DMS53 (cell line): ENCODE measurements around the gene DIDO1.
"Not testable (repeated sequence)": the region's sequence is repeated elsewhere in the genome, so short reads cannot be mapped to it uniquely, and the experiment has no call there.

Experiments used
- DNase-seq: peaks from one replicate; lab custom pipeline; 2025; lab: John Stamatoyannopoulos, UW

Gene DIDO1

GRCh38 chr20:62962891-62963613 lies 36.7 kb upstream of the DIDO1 start:
- no peak for DNase-seq

GRCh38 chr20:62962221-62962879 lies 36.0 kb upstream of the DIDO1 start:
- DNase-seq = no peak

- no peak for DNase-seq
Measured at GRCh38 chr20:62961799-62962198, 35.5 kb upstream of the DIDO1 start.

DNA sequence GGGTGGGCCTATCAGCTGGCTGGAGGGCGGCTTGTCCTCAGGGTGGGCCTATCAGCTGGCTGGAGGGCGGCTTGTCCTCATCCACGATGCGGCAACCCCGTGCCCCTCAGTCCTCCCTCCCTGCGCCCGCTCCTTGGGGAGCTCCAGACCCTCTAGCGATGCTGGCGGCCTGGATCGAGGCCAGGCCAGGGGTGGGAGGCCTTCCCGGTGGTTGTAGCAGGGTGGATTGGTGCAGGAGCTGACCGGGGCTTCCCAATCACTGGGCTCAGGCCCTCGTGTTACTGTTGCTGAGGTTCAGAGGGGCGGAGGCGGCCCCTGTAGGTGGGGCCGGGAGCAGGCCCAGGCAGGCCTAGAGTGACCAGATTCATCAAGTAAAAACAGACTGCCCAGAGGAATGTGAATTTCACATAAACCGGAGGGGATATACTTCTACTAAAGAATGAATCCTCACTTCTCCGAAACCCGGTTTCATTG lies 35.0 kb upstream of the DIDO1 start:
- no peak for DNase-seq

DNA sequence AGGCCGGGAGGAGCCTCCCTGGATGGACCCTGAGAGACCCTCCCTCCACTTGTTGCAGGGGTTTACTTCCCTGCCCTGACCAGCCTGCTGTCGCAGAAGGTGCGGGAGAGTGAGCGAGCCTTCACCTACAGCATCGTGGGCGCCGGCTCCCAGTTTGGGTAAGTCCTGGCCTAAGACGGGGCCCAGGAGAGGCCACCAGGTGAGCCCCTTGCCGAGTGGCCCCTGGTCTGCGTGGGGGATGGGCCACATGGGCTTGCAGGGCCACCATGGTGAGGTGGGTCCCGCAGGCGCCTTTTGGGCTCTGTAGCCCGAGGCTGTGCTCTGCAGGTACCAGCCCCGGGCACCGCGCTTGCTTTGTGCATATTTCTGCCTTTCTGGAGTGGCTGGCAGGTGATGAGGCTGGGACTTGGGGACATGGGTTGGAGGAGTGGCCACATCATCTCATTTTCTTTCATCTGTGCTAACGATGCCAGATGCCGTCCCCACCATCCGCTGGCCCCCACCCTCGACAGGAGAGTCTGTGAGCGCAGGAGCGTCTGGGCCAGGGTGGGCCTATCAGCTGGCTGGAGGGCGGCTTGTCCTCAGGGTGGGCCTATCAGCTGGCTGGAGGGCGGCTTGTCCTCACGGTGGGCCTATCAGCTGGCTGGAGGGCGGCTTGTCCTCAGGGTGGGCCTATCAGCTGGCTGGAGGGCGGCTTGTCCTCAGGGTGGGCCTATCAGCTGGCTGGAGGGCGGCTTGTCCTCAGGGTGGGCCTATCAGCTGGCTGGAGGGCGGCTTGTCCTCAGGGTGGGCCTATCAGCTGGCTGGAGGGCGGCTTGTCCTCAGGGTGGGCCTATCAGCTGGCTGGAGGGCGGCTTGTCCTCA lies 34.4 kb upstream of the DIDO1 start:
- not testable (repeated sequence) for DNase-seq

DNA sequence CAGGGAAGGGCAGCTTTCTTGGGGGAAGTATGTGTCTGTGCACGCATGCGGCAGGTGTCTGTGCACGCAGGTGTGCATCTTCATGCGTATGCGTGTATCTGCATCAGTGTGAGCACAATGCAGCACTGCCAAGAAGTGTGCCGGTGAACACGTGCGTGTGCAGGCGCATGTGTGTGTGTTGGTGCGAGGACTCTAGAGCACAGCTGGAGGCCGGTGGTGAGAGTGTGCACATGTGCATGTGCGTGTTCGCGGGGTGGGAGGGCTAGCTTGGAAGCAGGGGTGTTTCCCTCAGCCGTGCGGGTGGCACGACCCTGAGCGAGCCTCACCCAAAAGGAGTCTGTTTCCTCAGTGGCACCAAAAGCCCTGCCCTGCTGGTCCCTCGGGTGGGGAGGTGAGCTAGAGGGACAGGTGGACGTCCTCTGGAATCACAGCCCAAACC lies 33.7 kb upstream of the DIDO1 start:
- DNase-seq = no peak

- no peak for DNase-seq
Measured at GRCh38 chr20:62959101-62959971, 33.0 kb upstream of the DIDO1 start.

GRCh38 chr20:62958388-62959100 lies 32.2 kb upstream of the DIDO1 start:
- DNase-seq = no peak

DNA sequence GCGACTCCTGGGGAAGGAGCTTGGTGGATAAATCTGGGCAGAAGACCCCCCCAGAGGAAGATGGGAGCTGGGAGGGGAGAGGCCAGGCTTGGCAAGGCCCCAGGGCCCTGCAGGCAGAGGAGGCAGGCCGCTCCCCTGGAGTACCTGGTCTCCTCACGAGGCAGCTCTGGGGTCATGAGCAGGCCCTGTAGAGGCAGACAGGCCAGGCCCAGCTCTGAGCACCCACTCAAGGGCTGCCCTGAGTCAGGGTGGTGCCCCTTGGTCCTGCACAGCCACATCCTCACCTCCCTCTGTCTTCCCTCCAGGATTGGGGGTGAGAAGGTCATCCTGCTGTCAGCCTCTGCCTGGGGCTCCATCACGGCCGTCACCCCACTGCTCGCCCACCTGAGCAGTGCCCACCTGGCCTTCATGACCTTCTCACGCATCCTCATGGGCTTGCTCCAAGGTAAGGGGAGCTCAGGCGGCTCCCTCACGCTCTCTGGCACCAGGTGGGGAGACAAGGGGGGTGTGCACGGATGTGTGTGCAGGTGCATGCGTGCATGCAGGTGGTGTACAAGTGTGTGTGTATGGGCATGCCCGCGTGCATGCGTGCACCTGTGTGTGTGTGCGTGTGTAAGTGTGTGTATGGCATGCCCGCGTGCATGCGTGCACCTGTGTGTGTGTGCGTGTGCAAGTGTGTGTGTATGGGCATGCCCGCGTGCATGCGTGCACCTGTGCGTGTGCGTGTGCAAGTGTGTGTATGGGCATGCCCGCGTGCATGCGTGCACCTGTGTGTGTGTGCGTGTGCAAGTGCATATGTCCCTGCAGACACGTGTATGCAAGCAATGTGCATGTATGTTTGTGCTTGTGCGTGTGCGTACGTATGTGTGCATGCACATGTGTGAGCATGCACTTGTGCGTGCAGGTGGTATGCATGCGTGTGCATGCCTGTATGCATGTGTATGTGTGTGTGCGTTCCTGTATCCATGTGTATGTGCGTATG lies 31.1 kb upstream of the DIDO1 start:
- DNase-seq = no peak

DNA sequence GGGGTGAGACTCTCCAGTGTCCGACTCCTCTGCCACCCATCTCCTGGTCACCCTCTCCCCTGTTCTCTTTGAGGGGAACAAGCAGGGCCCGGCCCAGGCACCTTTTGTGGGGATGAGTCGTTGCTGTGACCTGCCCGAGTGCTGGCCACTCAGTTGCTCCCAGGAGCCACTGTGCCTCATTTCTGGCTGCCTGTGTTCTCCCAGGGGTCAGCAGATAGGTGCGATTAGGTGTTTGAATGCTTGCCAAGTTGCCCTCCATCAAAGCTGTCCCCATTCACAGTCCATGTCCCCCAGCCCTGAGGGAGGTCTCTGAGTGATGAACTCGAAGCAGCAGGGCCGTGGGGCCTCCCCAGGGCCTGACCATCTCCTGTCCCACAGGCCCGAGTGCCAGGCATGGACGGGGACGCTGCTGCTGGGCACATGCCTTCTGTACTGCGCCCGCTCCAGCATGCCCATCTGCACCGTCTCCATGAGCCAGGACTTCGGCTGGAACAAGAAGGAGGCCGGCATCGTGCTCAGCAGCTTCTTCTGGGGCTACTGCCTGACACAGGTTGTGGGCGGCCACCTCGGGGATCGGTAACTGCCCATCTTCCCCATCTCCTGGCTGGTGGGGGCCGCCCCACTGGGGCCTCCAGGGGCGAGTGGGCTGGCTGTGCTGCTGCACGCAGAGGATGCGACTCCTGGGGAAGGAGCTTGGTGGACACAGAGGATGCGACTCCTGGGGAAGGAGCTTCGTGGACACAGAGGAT lies 30.3 kb upstream of the DIDO1 start:
- no peak for DNase-seq

DNA sequence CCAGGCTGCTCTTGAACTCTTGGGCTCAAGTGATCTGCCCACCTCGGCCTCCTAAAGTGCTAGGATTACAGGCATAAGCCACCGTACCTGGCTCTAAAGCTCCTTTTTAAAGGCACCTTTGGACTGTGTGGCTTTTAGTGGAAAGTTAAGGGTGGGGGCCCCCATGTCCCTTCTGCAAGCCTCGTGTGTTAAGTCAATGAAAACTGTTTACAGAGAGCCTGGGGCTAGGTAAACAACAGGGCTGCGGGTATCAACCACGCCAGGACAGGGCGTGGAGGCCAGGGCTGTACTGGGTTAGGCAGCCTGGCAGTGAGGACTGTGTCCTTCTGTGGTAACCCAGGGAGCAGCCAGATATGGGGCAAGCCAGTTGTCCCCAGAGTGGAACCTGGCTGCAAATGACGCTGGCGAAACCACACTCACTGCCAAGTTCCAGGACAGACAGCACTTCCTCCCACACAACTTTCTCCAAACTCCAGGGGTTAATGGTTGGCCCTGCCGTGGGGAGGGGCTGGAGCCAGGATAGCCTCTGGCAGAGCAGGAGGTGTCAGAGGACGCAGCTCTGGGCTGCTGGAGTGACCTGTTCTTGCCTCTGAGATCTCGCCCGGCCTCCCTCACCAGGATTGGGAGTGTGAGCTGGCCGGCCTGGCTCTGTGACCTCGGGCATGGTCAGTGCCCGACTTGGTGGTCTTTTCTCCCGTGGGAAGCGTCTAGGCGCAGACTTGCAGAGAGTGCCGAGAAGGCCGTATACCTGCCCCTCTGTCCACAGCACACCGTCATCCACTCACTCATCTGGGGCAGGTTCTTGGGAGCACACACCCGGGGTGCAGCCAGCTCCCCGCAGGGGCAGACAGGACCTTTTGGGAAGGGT lies 29.4 kb upstream of the DIDO1 start:
- no peak for DNase-seq

GRCh38 chr20:62953839-62954703 lies 27.8 kb upstream of the DIDO1 start:
- peak; percentile 63 for DNase-seq

DNA sequence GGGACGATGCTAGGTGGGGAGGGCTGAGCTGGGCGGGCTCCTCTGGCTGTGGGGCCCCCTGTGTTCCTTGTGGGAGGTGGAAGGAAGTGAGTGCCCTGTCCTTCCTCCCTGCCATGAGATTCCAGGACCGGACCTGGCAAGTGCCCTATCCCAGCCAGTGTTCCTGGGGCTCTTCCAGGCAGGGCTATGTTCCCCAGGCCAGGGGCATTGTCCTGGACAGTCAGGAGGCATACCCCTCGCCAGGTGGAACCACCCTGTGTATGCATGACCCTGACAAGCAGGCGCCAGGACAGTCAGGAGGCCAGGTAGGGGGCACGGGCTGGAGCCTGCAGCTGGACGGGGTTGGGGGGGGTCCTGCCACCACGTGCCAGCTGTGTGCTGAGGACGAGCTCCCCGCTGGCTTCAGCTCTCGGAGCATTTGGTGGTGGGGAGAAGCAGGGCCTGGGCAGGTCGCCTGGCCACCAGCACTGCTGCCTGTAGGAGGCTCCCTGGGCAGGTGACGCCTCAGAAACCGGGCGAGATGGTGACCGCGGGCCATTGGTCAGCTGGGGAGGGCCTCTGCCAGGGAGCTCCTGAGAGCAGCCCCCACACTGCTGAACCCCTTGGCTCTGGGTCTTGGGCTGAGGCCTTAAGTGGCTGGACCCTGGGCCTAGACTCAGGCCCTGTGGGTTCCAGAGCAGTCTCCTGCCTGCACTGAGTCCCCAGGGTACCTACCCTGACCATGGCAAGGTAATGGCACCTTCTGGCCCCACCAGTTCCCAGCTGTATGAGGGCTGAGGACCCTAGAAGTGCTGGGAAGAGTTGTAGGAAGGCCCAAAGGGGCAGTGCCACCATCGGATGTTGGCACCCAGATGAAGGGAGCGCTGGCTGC lies 26.9 kb upstream of the DIDO1 start:
- DNase-seq = no peak

GRCh38 chr20:62952373-62952967 lies 26.2 kb upstream of the DIDO1 start, which contains the start of gene SLC17A9:
Gene SLC17A9 (plus strand): TSS chr20:62952709. CDS start chr20:62952831, 122 bp downstream.
- DNase-seq = no peak

GRCh38 chr20:62951896-62952372 lies 25.6 kb upstream of the DIDO1 start:
- DNase-seq = no peak
